ENCODE data around the gene BMAL1. TPM values are rescaled to one million over a fixed set of nuclear protein-coding genes. Genes with fewer than 3 reads are reported as not detected.

BMAL1 gene
- total and polyA plus RNA-seq, 2 of the 4 experiments (the other 2 are of a cell fraction): 8.8 to 9.9 TPM

DNA sequence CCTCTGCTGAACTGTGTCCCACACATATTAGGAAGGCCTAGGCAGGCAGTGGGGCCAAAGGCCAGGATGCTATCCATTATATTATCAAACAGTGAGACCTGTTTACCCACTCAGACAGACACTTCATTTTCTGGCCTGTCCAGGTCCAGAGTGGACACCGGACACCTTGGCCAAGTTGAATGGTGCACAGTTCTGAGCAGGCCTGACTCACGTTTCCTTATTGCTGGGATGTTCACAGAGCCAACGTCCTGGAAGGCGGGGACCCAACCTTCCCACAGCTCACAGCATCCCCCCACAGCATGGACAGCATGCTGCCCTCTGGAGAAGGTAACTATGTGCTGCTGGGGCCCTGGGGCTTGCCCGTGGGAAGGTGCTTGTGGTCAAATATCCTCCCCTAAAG, 98.8 kb downstream of the BMAL1 start:
- no peaks in the 10 kb centered on the region for H3K9me3 ChIP-seq (ENCODE audit: control insufficient read depth, insufficient read depth, low read length)
- DNase-seq: no peak
- no peak overlapping the region for H3K4me2 ChIP-seq (ENCODE audit: low read depth, low read length)
- in situ Hi-C loops (cut with MboI; ENCODE audit: low sequenced_read_pairs): no loop called here
- dilution Hi-C loops (cut with HindIII; ENCODE audit: low sequenced_read_pairs, unreplicated experiment): no loop called here
- H3K27ac ChIP-seq (ENCODE audit: insufficient read depth, low read length): no peak overlapping the region
- H3K79me1 ChIP-seq (ENCODE audit: low read depth in 1 of 2, low read length in 2 of 2): no peaks in the 10 kb centered on the region
- peaks cover 14% of the 10 kb centered on the region; the same call in 1 of the 2 replicates for H3K9me1 ChIP-seq (ENCODE audit: insufficient read depth, low read length)
- no peak overlapping the region for H2BK15ac ChIP-seq (ENCODE audit: low read depth, low read length)
- H4K8ac ChIP-seq (ENCODE audit: low read depth in 2 of 2, low read length in 2 of 2): no peak overlapping the region
- no peak overlapping the region for H2BK20ac ChIP-seq (ENCODE audit: low read depth, low read length)
- no peak overlapping the region for H3K14ac ChIP-seq (replicated peaks; ENCODE audit: low read depth, low read length)
- intact Hi-C loops (cut with micrococcal nuclease): no loop called here
- H4K91ac ChIP-seq (ENCODE audit: insufficient read depth, low read depth, low read length): no peak overlapping the region
- no peak overlapping the region for H2AK5ac ChIP-seq (ENCODE audit: low read depth, low read length)
- no peak for TF ChIP-seq MXI1 (IDR thresholded peaks at IDR 0.05; ENCODE audit: borderline replicate concordance, low read depth, low read length)
- TF ChIP-seq RCOR1 (IDR thresholded peaks at IDR 0.05; ENCODE audit: insufficient replicate concordance, low read length): no peak
- TF ChIP-seq MAZ (IDR thresholded peaks at IDR 0.05; ENCODE audit: borderline replicate concordance, low read depth, low read length): no peak
- TF ChIP-seq SMC3 (IDR thresholded peaks at IDR 0.05; ENCODE audit: low read depth, low read length): no peak
- TF ChIP-seq, protein P1, sequence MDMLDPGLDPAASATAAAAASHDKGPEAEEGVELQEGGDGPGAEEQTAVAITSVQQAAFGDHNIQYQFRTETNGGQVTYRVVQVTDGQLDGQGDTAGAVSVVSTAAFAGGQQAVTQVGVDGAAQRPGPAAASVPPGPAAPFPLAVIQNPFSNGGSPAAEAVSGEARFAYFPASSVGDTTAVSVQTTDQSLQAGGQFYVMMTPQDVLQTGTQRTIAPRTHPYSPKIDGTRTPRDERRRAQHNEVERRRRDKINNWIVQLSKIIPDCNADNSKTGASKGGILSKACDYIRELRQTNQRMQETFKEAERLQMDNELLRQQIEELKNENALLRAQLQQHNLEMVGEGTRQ (IDR thresholded peaks at IDR 0.05; ENCODE audit: low read depth, low read length): no peak
- TF ChIP-seq, protein P2, sequence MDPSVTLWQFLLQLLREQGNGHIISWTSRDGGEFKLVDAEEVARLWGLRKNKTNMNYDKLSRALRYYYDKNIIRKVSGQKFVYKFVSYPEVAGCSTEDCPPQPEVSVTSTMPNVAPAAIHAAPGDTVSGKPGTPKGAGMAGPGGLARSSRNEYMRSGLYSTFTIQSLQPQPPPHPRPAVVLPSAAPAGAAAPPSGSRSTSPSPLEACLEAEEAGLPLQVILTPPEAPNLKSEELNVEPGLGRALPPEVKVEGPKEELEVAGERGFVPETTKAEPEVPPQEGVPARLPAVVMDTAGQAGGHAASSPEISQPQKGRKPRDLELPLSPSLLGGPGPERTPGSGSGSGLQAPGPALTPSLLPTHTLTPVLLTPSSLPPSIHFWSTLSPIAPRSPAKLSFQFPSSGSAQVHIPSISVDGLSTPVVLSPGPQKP (IDR thresholded peaks at IDR 0.05; ENCODE audit: borderline replicate concordance, low read depth, low read length): no peak
- H4K5ac ChIP-seq (ENCODE audit: low read depth, low read length): no peak overlapping the region
- no peak overlapping the region for H3K23ac ChIP-seq (ENCODE audit: low read depth, low read length)
- no peak overlapping the region for H2BK120ac ChIP-seq (ENCODE audit: low read depth, low read length)
- H3K4me3 ChIP-seq (ENCODE audit: insufficient read depth, low read depth, low read length): no peak overlapping the region
- H2AFZ ChIP-seq (replicated peaks; ENCODE audit: low read length, poor library complexity): no peak overlapping the region
- no peak for ATAC-seq (ENCODE audit: low read depth)
- CTCF ChIA-PET: no interaction called here
- H3K4me1 ChIP-seq (ENCODE audit: control insufficient read depth, insufficient read depth, low read length): peaks cover 2% of the 10 kb centered on the region
- no peaks in the 10 kb centered on the region for H4K20me1 ChIP-seq (ENCODE audit: insufficient read depth, low read length)
- POLR2A ChIA-PET (ENCODE audit: unreplicated experiment): no interaction called here
- BruUV-seq (replicated peaks): no TSS peak
- H3K36me3 ChIP-seq (ENCODE audit: control insufficient read depth, insufficient read depth, low read length): peaks cover 42% of the 10 kb centered on the region
- WGBS, 2 experiments (ENCODE audit: extremely low coverage in 2 of 2, insufficient read length in 1 of 2): no CpG with 5 or more reads among the region's 5 CpGs
- H3K18ac ChIP-seq (ENCODE audit: low read depth, low read length): no peak overlapping the region
- H2BK5ac ChIP-seq (ENCODE audit: low read depth, low read length, poor library complexity, severe bottlenecking): no peak overlapping the region
- H3K27me3 ChIP-seq (ENCODE audit: control insufficient read depth, insufficient read depth, low read length): no peaks in the 10 kb centered on the region
- no peak overlapping the region for H3K9ac ChIP-seq (ENCODE audit: low read depth, low read length)
- no peak overlapping the region for H3K4ac ChIP-seq (ENCODE audit: low read depth, low read length)
- no peak overlapping the region for H3K56ac ChIP-seq (ENCODE audit: extremely low read depth, insufficient read depth, low read length)
- no peak overlapping the region for H2AK9ac ChIP-seq (replicated peaks; ENCODE audit: low read depth, low read length, poor library complexity)

All from IMR-90 (cell line).